Skeletal muscle cell (primary cell): ENCODE measurements around the gene ABCB4.

Source experiments
- DNase-seq: peaks from one replicate; pipeline ENCODE4 v3.0.0-alpha.2; 2010; ENCODE audit warnings: low read depth
- H3K4me3 ChIP-seq: 2 replicates; pipeline ENCODE4 v1.5.1; 2011; ENCODE audit warnings: low read depth, mild to moderate bottlenecking, control low read depth, low read length, moderate library complexity

Gene ABCB4

DNA sequence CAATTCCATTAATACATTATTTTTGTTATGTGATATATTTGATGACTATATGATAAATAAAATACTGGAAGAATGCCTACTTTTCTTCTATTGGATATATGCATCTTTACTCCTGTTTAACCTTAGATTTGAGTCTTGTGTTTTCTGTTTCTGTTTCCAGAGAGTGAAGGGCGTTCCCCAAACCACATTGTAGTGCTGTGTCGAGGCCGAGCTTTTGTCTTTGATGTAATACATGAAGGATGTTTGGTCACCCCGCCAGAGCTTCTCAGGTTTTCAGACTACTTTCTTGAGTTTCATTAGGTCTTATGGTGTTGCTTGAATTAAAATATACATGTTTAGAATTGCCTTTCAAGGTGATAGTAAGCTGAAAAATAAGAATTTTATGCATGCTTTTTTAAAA, 106.3 kb downstream of the ABCB4 start:
- H3K4me3 ChIP-seq = no peak overlapping the region
- DNase-seq = no peak

DNA sequence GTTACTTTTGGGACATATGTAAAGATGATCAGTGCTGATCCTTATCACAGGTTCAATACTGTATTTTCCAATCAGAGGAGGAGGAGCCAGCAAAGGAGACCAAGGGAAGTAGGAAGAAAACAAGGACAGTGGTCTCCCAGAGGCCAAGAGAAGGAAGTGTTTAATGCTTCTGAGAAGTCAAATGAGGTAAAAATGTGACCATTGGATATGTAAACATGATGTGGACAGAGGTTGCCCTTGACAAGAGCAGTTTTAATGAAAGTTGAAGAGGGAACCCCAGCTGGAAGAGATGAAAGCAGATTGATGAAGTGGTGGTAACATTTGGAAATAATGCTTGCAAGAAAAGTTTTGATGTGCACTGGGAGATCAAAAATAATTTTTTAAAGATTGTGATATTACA, 111.2 kb downstream of the ABCB4 start:
- no peak for DNase-seq
- no peak overlapping the region for H3K4me3 ChIP-seq

DNA sequence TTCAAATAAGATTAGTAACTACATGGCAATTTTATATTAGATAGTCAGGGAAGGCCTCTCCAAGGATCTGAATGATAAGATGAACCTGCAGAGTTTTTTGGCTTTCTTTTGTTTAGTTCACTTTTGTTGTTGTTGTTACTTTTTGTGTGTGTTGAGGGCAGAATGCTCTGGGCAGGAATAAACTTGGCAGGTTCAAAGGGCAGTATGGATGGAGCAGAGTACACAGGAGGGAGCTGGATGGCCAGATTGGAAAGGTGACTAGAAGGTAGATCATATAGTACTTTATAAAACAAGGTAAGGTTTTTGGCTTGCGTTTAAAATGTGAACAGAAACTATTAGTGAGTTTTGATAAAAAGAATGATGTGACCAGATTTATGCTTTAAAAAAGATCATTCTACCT, 112.1 kb downstream of the ABCB4 start:
- no peak for DNase-seq
- no peak overlapping the region for H3K4me3 ChIP-seq

DNA sequence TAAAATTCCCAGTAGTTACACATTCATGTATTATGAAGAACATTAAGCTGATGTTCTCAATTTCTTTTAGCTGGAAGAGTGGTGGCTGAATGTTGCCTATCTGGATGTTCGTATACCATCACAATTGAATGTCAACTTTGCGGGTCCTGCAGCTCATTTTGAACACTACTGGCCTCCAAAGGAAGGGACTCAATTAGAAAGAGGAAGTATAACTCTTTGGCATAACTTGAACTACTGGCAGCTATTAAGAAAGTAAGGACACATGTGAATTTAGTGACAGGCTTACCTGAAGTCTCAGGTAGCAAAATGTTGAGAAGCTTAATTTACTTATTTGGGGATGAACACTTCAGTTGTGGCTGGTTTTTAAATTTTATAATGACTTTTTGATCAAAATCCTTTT, 114.2 kb downstream of the ABCB4 start:
- no peak overlapping the region for H3K4me3 ChIP-seq
- no peak for DNase-seq

- no peak for DNase-seq
- no peak overlapping the region for H3K4me3 ChIP-seq
Measured at GRCh38 chr7:87359366-87359765, 116.1 kb downstream of the ABCB4 start.

- H3K4me3 ChIP-seq = no peak overlapping the region
- DNase-seq = no peak
Measured at GRCh38 chr7:87356448-87356847, 119.0 kb downstream of the ABCB4 start.

- H3K4me3 ChIP-seq = no peak overlapping the region
- DNase-seq = no peak
Measured at GRCh38 chr7:87354749-87355148, 120.7 kb downstream of the ABCB4 start.
